Embryonic facial prominence (tissue), 1 donor: ENCODE data around the gene DCBLD2.

Source experiments
- DNase-seq: peaks from one replicate; pipeline ENCODE4 v3.0.0-alpha.2; 2016; ENCODE audit errors: extremely low spot score

DCBLD2 gene

GRCh38 chr3:98901392-98902350, at the start of gene DCBLD2:
Gene DCBLD2 (minus strand): TSS chr3:98901695. CDS start chr3:98901326, 369 bp downstream.
- DNase-seq: peak; percentile 98

- no peak for DNase-seq
Measured at GRCh38 chr3:98945666-98946065, 44.2 kb upstream of the DCBLD2 start.

- no peak for DNase-seq
Measured at GRCh38 chr3:98945101-98945524, 43.6 kb upstream of the DCBLD2 start.

- DNase-seq: no peak
Measured at GRCh38 chr3:98930413-98930812, 28.9 kb upstream of the DCBLD2 start.

- DNase-seq: no peak
Measured at GRCh38 chr3:98921957-98922356, 20.5 kb upstream of the DCBLD2 start.

- no peak for DNase-seq
Measured at GRCh38 chr3:98920166-98920565, 18.7 kb upstream of the DCBLD2 start.

- no peak for DNase-seq
Measured at GRCh38 chr3:98918586-98918985, 17.1 kb upstream of the DCBLD2 start.

GRCh38 chr3:98917608-98918007, 16.1 kb upstream of the DCBLD2 start:
- DNase-seq: no peak

- no peak for DNase-seq
Measured at GRCh38 chr3:98914210-98915080, 12.9 kb upstream of the DCBLD2 start.

- DNase-seq: no peak
Measured at GRCh38 chr3:98912448-98912847, 11.0 kb upstream of the DCBLD2 start.

- DNase-seq: no peak
Measured at GRCh38 chr3:98906230-98906629, 4.7 kb upstream of the DCBLD2 start.

- no peak for DNase-seq
Measured at GRCh38 chr3:98903705-98904481, 2.4 kb upstream of the DCBLD2 start.

GRCh38 chr3:98903099-98903498, 1.6 kb upstream of the DCBLD2 start:
- DNase-seq: no peak

GRCh38 chr3:98902351-98902740, 851 bp upstream of the DCBLD2 start:
- DNase-seq: no peak

- DNase-seq: no peak
Measured at GRCh38 chr3:98901119-98901391, 440 bp downstream of the DCBLD2 start.

GRCh38 chr3:98900265-98901118, 1.0 kb downstream of the DCBLD2 start:
- no peak for DNase-seq

GRCh38 chr3:98897701-98898100, 3.8 kb downstream of the DCBLD2 start:
- no peak for DNase-seq

GRCh38 chr3:98894791-98895576, 6.5 kb downstream of the DCBLD2 start:
- DNase-seq: no peak

GRCh38 chr3:98893740-98894139, 7.8 kb downstream of the DCBLD2 start:
- no peak for DNase-seq

GRCh38 chr3:98892263-98892662, 9.2 kb downstream of the DCBLD2 start:
- DNase-seq: no peak
